Smooth muscle cell of the brain vasculature (primary cell): ENCODE data around the gene CPNE5.
"Not testable (repeated sequence)": the region's sequence is repeated elsewhere in the genome, so short reads cannot be mapped to it uniquely, and the experiment has no call there.

Experiments used
- DNase-seq: peaks from one replicate; pipeline ENCODE4 v3.0.0-alpha.2; 2012; ENCODE audit warnings: low read depth, low spot score

The CPNE5 gene

GRCh38 chr6:36728289-36729160 is 110.7 kb downstream of the CPNE5 start:
- DNase-seq, result no peak

DNA sequence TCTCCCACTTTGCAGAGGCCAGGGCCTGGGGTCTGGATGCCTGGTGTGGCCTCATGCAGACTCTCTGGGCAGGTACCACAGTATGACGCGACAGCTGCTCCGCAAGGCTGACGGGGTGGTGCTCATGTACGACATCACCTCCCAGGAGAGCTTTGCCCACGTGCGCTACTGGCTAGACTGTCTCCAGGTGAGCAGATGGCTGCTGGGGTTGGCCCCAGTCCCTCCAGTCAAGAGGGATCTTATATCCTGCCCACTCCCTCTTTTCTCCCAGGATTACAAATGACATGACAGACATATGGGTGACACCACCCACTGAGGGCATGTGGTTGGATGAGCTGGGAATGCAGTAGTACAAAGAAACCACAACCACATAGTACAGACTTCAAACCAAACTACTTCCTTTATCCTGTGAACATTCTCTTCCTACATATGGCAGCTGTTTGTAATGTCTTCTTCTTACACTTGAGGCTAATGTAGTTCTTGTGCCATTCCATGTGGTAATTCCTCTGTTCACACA is 111.7 kb downstream of the CPNE5 start:
- no peak for DNase-seq

DNA sequence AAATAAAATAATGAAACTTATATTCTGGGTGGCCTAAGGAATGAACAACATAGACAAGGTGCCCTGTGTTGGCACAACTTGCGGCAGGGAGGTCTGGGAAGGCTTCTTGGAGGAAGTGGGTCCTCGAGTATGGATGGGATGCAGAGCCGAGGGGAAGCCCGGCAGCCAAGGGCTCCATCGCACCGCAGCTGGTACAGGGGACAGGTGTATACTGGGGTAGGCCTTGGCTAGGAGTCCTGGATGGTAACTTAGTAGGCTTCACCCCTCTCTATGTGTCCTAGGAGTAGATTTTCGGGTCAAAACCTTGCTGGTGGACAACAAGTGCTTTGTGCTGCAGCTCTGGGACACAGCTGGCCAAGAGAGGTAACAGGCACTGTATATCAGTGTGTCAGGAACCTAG is 113.7 kb downstream of the CPNE5 start:
- DNase-seq, result no peak

- peak; percentile 36 for DNase-seq
Observed at GRCh38 chr6:36724514-36725390, 114.5 kb downstream of the CPNE5 start.

GRCh38 chr6:36723992-36724391 is 115.3 kb downstream of the CPNE5 start:
- DNase-seq, result not testable (repeated sequence)

GRCh38 chr6:36722879-36723278 is 116.4 kb downstream of the CPNE5 start:
- no peak for DNase-seq

DNA sequence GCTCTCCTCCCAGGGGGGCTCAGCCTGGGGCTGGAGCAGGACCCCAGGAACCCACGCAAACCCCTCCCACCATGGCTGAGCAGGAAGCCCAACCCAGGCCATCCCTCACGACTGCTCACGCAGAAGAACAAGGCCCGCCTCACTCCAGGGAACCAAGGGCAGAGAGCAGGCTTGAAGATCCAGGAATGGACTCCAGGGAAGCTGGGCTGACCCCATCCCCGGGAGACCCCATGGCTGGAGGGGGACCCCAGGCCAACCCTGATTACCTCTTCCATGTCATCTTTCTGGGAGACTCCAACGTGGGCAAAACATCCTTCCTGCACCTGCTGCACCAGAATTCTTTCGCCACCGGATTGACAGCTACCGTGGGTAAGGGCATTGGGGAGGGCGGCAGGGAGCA is 116.9 kb downstream of the CPNE5 start:
- no peak for DNase-seq

GRCh38 chr6:36721369-36722140 is 117.7 kb downstream of the CPNE5 start:
- no peak for DNase-seq

- no peak for DNase-seq
Observed at GRCh38 chr6:36720251-36721141, 118.7 kb downstream of the CPNE5 start.

- DNase-seq, result no peak
Observed at GRCh38 chr6:36719126-36719525, 120.1 kb downstream of the CPNE5 start.

GRCh38 chr6:36718560-36718959 is 120.7 kb downstream of the CPNE5 start:
- DNase-seq, result no peak

DNA sequence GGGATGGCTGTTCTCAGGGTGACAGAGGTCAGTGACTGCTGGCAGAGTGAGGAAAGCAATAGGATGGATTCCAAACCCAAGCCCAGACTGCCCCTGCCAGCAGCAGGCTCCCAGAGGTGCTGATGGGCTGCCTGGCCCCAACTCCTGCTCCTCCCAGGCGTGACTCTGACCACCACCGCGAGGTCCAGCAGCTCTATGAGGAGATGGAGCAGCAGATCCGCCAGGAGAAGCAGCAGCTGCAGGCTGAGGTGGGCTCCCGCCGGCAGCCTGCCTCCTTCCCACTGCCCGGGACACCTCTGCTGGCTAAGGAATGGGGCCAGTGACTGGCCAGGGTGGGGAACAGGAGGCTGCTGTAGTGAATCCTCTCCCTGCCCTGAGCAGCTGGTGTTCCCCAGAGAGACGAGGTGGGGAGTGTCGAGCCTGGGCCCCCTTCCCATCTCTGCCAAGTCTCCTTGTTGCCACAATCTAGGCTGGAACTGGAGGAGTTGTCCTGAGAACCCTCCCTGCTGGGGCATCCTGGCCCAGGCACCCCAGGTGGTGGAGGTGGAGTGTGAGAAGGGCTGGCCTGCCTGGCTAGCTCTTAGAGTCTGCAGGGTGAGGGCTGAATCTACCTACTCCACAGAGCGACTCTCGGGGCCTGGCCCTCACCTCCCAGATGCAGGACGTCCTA is 121.2 kb downstream of the CPNE5 start:
- no peak for DNase-seq

DNA sequence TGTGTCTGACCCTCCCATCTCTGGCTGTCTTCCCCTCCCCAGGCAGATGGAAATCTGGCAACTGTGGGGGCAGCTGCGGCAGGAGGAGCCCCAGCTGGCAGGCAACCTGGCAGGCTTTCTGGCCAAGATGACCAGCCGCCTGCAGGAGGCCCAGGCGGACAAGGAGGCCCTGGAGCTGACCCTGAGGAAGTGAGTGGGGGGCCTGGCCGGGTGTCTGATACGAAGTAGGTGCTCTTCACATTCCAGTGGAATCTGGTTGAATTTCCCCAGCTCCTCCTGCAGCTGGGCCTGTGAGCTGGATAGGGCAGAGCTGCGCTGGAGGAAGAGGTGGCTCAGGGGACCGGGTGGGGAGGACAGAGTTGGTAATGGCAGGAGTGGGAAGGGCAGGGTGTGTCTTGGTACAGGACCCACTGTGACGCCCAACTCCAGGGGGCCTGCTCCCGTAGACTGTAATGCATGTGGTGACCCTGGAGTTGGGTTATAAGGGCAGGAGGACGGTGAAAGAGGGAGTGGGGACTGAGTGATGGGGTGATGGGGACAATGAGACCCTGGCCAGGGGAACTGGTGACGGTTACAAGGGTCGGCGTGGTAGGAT is 121.9 kb downstream of the CPNE5 start:
- DNase-seq, result no peak

- DNase-seq, result no peak
Observed at GRCh38 chr6:36716476-36717093, 122.7 kb downstream of the CPNE5 start.

GRCh38 chr6:36715469-36715868 is 123.8 kb downstream of the CPNE5 start:
- DNase-seq, result no peak

- no peak for DNase-seq
Observed at GRCh38 chr6:36714511-36714910, 124.7 kb downstream of the CPNE5 start.

DNA sequence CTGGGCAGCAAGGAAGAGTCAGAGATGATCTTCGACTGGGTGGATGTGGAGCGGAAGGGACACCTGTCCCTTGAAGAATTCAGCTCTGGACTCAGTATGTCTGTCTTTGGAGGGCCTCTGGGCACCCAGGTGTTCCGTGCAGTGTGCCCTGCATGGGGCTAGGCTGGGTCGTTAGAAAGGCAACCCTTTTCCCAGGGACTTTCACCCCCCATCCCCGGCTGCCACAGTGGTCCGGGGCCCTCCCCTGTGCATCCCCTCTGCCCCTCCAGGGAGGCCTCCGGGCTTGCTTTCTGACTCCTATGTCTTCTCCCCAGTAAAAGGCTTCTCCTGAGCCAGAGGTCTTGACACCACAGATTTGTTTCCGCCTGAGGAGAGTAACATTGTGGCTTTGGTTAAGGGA is 125.4 kb downstream of the CPNE5 start:
- DNase-seq, result no peak

DNA sequence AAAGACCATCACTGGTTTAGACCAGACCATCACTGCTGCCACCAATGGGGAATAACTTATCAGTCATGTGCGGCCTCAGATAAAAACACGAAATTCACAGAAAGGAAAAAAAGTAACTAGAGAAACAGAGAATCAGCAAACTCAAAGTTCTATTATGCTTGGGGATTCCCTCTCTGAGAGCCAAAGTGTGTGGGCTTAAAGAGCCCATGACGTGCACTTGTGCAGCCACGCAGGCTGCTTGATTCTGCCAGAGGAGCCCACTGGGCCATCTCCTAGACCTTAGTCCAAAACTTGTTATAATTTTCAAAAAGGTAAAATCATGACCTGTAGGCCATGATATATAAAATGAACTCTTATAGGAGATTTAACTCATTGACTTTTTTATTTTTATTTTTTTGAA is 126.4 kb downstream of the CPNE5 start:
- DNase-seq, result no peak

DNA sequence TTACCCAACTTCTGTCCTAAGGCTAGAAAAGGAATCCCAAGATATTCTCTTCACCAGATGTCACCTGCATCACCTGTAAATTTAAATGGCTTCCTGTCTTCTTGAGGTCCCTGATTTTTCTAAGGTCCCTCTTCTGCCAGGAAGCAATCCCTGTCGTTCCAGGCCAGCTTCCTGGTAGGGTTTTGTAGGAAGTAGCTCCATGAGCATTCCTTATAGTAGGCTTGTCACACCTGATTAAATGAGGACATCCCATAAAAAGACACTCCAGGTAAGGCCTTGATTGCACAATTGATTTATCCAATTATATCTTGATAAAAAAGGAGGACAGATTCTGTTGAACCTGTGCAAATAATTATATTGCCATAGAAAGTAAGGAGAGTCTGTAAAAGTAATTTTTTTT is 132.9 kb downstream of the CPNE5 start:
- no peak for DNase-seq
